Endodermal cell (in vitro differentiated cells): ENCODE results near the gene VPS13D. TPM values are rescaled to one million over a fixed set of nuclear protein-coding genes. Genes with fewer than 3 reads are reported as not detected.
"Not testable (repeated sequence)": the region's sequence is repeated elsewhere in the genome, so short reads cannot be mapped to it uniquely, and the experiment has no call there.

Source experiments
- DNase-seq: peaks from one replicate; pipeline ENCODE4 v3.0.0-alpha.2; 2017
- H3K27ac ChIP-seq: 2 replicates; pipeline ENCODE4 v1.5.1; 2013; ENCODE audit warnings: mild to moderate bottlenecking, low read depth, low read length, moderate library complexity
- H3K27me3 ChIP-seq: 2 replicates; pipeline ENCODE4 v1.6.1; 2013; ENCODE audit warnings: mild to moderate bottlenecking, low read length, moderate library complexity; ENCODE audit not compliant: insufficient read depth, control insufficient read depth, poor library complexity, severe bottlenecking
- H3K36me3 ChIP-seq: 2 replicates; pipeline ENCODE4 v1.7.0; 2013; ENCODE audit warnings: mild to moderate bottlenecking, low read length, moderate library complexity; ENCODE audit not compliant: control insufficient read depth, insufficient read depth
- H3K4me1 ChIP-seq: one replicate; pipeline ENCODE4 v1.7.0; 2013; ENCODE audit warnings: low read length; ENCODE audit not compliant: control insufficient read depth, insufficient read depth
- H3K4me3 ChIP-seq: 2 replicates; pipeline ENCODE4 v1.5.1; 2013; ENCODE audit warnings: mild to moderate bottlenecking, low read length, moderate library complexity
- H3K9ac ChIP-seq: 2 replicates; pipeline ENCODE4 v1.6.1; 2013; ENCODE audit warnings: mild to moderate bottlenecking, low read length, moderate library complexity; ENCODE audit not compliant: poor library complexity, severe bottlenecking; ENCODE audit errors: extremely low read depth
- H3K9me3 ChIP-seq: 2 replicates; pipeline ENCODE4 v1.6.1; 2013; ENCODE audit warnings: mild to moderate bottlenecking, low read length, moderate library complexity; ENCODE audit not compliant: control insufficient read depth
- H3K27ac Mint-ChIP-seq: 2 replicates; pipeline ENCODE4 v1.8.0; 2020; ENCODE audit warnings: mixed read lengths
- H3K27me3 Mint-ChIP-seq: 2 replicates; pipeline ENCODE4 v1.8.0; 2021; ENCODE audit warnings: mild to moderate bottlenecking, mixed read lengths; ENCODE audit not compliant: insufficient read depth
- H3K36me3 Mint-ChIP-seq: 2 replicates; pipeline ENCODE4 v1.8.0; 2020; ENCODE audit warnings: low read depth, mixed read lengths
- H3K4me1 Mint-ChIP-seq: 2 replicates; pipeline ENCODE4 v1.8.0; 2020; ENCODE audit warnings: mixed read lengths
- H3K4me3 Mint-ChIP-seq: 2 replicates; pipeline ENCODE4 v1.8.0; 2020; ENCODE audit warnings: mild to moderate bottlenecking, moderate library complexity, mixed read lengths
- H3K9me3 Mint-ChIP-seq: 2 replicates; pipeline ENCODE4 v1.8.0; 2020; ENCODE audit warnings: mild to moderate bottlenecking, mixed read lengths
- WGBS, 2 experiments: methylation state at CpG; one replicate each; pipeline versions ENCODE4 v1.1.5 to v1.1.7; 2013; ENCODE audit warnings: missing lambda C conversion rate in 2 of 2, mixed read lengths in 1 of 2; ENCODE audit not compliant: insufficient coverage in 1 of 2, insufficient read length in 1 of 2; 5-methylcytosine and 5-hydroxymethylcytosine counted together
- total RNA-seq, 2 donors: library from RNA; stranded (reverse); fragmentation: NEBNext Ultra II Directional in 1 of 2; extraction: Animal tissue kit (Norgen Biotek cat#: 25700) in 1 of 2; gene quantifications; 2 replicates in 1 of 2; 3 replicates in 1 of 2; pipeline ENCODE4 v1.2.1, GENCODE V29; 2021
- TF ChIP-seq, protein P1 (sequence below): fragments of 200-600 bp; sonication (generic); conservative IDR thresholded peaks from 2 replicates; pipeline ENCODE4 v1.5.0; 2021; ENCODE audit warnings: antibody characterized with exemption, mild to moderate bottlenecking

Gene VPS13D
- total RNA-seq, 2 donors from 2014 or later: 32.5 to 36.7 TPM

DNA sequence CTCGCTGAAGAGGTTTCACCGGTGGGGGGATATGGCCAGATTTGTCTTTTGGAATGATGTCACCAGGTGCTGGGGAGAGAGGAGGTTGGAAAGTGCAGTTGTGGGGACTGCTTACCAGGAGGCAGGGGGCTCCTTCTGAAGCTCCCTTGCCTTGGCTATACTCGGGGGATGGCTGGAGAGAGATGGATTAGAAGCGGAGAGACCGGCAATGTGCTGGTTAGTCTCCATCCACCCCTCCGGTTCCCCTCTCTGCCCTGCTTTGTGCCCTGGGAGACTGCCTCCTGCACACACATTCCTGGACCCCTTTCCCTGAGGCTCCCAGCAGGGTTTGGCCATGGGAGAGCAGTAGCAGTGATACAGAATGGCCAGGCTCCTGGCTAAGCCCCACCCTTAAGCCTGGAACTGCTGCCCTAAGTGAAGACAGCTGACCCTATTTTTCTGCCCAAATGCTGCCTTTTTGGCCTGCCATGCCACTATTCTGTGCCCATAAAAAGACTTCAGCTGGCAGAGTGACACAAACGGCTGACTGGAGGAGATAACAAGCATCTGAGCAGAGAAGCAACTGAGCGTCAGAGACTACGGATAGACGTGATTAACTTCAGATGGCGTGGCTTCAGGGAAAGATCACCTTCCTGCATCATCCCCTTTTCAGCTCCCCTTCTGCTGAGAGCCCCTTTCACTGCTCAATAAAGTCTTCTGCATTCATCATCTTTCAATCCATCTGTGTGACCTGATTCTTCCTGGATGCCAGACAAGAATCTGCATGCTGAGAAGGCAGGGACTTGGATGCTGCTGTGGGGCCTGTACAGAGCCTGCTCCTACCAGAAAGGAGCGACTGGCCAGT lies 14.5 kb upstream of the VPS13D start:
- H3K4me1 ChIP-seq: no peaks in the 10 kb centered on the region
- no peaks in the 10 kb centered on the region for H3K36me3 Mint-ChIP-seq
- H3K36me3 ChIP-seq: no peaks in the 10 kb centered on the region
- H3K27me3 Mint-ChIP-seq: peaks cover 14% of the 10 kb centered on the region
- no peak for DNase-seq
- H3K27ac Mint-ChIP-seq: no peak overlapping the region
- H3K27ac ChIP-seq: no peak overlapping the region
- H3K4me1 Mint-ChIP-seq: peaks cover 4% of the 10 kb centered on the region
- no peak overlapping the region for H3K4me3 ChIP-seq
- H3K4me3 Mint-ChIP-seq: no peak overlapping the region
- peaks cover 11% of the 10 kb centered on the region for H3K9me3 ChIP-seq
- H3K9ac ChIP-seq: no peak overlapping the region
- H3K27me3 ChIP-seq: no peaks in the 10 kb centered on the region
- peaks cover 27% of the 10 kb centered on the region for H3K9me3 Mint-ChIP-seq
- TF ChIP-seq, protein P1, sequence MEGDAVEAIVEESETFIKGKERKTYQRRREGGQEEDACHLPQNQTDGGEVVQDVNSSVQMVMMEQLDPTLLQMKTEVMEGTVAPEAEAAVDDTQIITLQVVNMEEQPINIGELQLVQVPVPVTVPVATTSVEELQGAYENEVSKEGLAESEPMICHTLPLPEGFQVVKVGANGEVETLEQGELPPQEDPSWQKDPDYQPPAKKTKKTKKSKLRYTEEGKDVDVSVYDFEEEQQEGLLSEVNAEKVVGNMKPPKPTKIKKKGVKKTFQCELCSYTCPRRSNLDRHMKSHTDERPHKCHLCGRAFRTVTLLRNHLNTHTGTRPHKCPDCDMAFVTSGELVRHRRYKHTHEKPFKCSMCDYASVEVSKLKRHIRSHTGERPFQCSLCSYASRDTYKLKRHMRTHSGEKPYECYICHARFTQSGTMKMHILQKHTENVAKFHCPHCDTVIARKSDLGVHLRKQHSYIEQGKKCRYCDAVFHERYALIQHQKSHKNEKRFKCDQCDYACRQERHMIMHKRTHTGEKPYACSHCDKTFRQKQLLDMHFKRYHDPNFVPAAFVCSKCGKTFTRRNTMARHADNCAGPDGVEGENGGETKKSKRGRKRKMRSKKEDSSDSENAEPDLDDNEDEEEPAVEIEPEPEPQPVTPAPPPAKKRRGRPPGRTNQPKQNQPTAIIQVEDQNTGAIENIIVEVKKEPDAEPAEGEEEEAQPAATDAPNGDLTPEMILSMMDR: no peak
- WGBS, 2 experiments: 90 to 94% methylated on average over 8 to 12 of the region's 12 CpGs

DNA sequence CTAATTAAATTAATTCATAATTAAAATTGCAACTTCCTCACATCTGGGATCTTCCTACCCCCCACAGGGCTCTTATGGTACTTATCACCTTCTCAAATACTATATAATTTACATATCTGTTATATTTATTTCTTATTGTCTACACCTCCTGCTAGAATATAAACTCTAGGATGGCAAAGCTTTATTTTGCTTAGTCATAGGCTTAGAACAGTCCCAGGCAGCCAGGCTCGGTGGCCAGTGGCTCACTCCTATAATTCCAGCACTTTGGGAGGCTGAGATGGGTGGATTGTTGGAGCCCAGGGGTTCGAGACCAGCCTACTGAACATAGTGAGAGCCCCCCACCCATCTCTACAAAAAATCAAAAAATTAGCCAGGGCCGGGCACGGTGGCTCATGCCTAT lies 10.0 kb upstream of the VPS13D start:
- Histone ChIP-seq H3K27me3 (no peaks in the 10 kb centered on the region), H3K27ac (no peak overlapping the region), H3K4me3 (no peak overlapping the region), H3K36me3 (no peaks in the 10 kb centered on the region), H3K9ac (no peak overlapping the region), H3K9me3 (peaks cover 33% of the 10 kb centered on the region), H3K4me1 (no peaks in the 10 kb centered on the region)
- H3K4me1 Mint-ChIP-seq: peaks cover 4% of the 10 kb centered on the region
- H3K36me3 Mint-ChIP-seq: no peaks in the 10 kb centered on the region
- TF ChIP-seq, protein P1: no peak
- 83 to 95% methylated on average over 3 to 4 of the region's 4 CpGs for WGBS, 2 experiments
- H3K27me3 Mint-ChIP-seq: peaks cover 11% of the 10 kb centered on the region
- no peak overlapping the region for H3K4me3 Mint-ChIP-seq
- H3K27ac Mint-ChIP-seq: no peak overlapping the region
- DNase-seq: no peak
- peaks cover 60% of the 10 kb centered on the region for H3K9me3 Mint-ChIP-seq

DNA sequence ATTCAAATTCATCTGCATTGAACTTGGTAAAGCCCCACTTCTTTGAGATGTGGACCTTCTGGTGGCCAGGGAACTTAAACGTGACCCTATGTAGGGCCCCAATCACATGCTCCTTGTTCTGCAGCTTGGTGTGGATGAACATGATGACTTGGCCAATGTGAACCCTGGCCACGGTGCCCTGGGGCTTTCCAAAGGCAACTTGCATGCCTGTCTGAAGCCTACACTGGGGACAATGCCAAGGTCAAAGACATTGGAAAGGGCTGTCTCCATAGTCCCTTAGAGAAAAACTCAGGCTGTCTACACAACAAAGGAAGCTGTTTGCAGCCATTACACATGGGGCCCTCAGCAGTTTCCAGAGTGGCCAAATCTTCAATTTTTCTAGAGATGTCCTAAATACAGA lies 8.9 kb upstream of the VPS13D start:
- Mint-ChIP-seq H3K36me3 (no peaks in the 10 kb centered on the region), H3K9me3 (peaks cover 52% of the 10 kb centered on the region), H3K27me3 (peaks cover 11% of the 10 kb centered on the region), H3K4me3 (no peak overlapping the region), H3K4me1 (peaks cover 4% of the 10 kb centered on the region), H3K27ac (no peak overlapping the region)
- no peaks in the 10 kb centered on the region for H3K4me1 ChIP-seq
- 58 to 85% methylated on average over 2 of the region's 2 CpGs for WGBS, 2 experiments
- H3K4me3 ChIP-seq: no peak overlapping the region
- no peak for DNase-seq
- no peaks in the 10 kb centered on the region for H3K36me3 ChIP-seq
- H3K9me3 ChIP-seq: peaks cover 28% of the 10 kb centered on the region
- no peak overlapping the region for H3K27ac ChIP-seq
- no peak overlapping the region for H3K9ac ChIP-seq
- no peaks in the 10 kb centered on the region for H3K27me3 ChIP-seq
- TF ChIP-seq, protein P1: no peak

DNA sequence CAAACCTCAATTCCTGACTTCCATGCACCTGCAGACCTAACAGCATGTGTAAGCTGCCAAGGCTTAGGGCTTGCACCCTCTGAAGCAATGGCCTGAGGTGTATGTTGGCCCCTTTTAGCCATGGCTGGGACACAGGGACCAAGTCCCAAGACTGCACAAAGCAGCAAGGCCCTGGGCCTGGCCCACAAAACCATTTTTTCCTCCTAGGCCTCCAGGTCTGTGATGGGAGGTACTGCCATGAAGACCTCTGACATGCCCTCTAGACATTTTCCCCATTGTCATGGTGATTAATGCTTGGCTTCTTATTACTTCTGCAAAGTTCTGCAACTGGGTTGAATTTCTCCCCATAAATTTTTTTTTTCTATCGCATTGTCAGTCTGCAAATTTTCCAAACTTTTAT lies 7.1 kb upstream of the VPS13D start:
- H3K4me3 Mint-ChIP-seq, H3K4me1 ChIP-seq, H3K27ac Mint-ChIP-seq, DNase-seq, H3K36me3 ChIP-seq, H3K27me3 Mint-ChIP-seq, H3K36me3 Mint-ChIP-seq, H3K27ac ChIP-seq, H3K4me3 ChIP-seq, H3K9ac ChIP-seq, H3K27me3 ChIP-seq, H3K4me1 Mint-ChIP-seq: not testable (repeated sequence)
- H3K9me3 ChIP-seq: peaks cover 23% of the 10 kb centered on the region
- WGBS, 2 experiments: 100% methylated on average over 1 of the region's 1 CpG
- peaks cover 39% of the 10 kb centered on the region for H3K9me3 Mint-ChIP-seq

DNA sequence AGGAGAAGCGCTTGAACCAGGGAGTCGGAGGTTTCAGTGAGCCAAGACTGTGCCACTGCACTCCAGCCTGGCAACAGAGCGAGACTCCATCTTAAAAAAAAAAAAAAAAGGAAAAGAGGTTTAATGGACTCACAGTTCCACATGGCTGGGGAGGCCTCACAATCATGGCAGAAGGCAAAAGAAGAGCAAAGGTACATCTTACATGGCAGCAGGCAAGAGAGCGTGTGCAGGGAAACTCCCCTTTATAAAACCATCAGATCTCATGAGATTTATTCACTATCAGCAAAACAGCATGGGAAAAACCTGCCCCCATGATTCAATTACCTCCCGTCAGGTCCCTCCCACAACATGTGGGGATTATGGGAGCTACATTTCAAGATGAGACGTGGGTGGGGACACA lies 5.7 kb upstream of the VPS13D start:
- WGBS, 2 experiments: 89 to 91% methylated on average over 3 to 6 of the region's 6 CpGs

More for the DNA sequence above, 5.7 kb upstream of the VPS13D start:
- not testable (repeated sequence) for H3K36me3 Mint-ChIP-seq, H3K27ac ChIP-seq, H3K4me1 Mint-ChIP-seq, H3K4me3 ChIP-seq, H3K4me1 ChIP-seq, H3K36me3 ChIP-seq, H3K27me3 Mint-ChIP-seq, H3K4me3 Mint-ChIP-seq, H3K9ac ChIP-seq, H3K27ac Mint-ChIP-seq, DNase-seq, H3K27me3 ChIP-seq
- peaks cover 22% of the 10 kb centered on the region for H3K9me3 ChIP-seq
- peaks cover 37% of the 10 kb centered on the region for H3K9me3 Mint-ChIP-seq
